IMR-90 (cell line): ENCODE data around the gene CYP46A1. TPM values are rescaled to one million over a fixed set of nuclear protein-coding genes. Genes with fewer than 3 reads are reported as not detected.

Experiments used
- ATAC-seq: fragments of 200-7000 bp; cut with Tn5 transposase; 2 replicates; pipeline ENCODE4 v1.9.1; 2020; ENCODE audit warnings: low read depth, mild to moderate bottlenecking, moderate library complexity
- BruUV-seq: library from RNA; stranded (reverse); fragments of 400-500 nt; replicated peaks from 2 replicates; lab custom pipeline; 2021; lab: Mats Ljungman, UMichigan
- CTCF ChIA-PET: fragments of 300-600 bp; formaldehyde crosslinking; extraction: SDS; loops from one replicate; lab custom pipeline; 2021; ENCODE audit warnings: antibody characterized with exemption; lab: Yijun Ruan, JAX
- POLR2A ChIA-PET: fragments of 300-600 bp; sonication (Branson Sonifier 250); formaldehyde crosslinking; loops from one replicate; lab custom pipeline; 2022; ENCODE audit warnings: antibody characterized with exemption; ENCODE audit not compliant: unreplicated experiment; lab: Charles Lee
- DNase-seq: peaks from one replicate; pipeline ENCODE4 v3.0.0; 2013
- H2AFZ ChIP-seq: replicated peaks from 2 replicates; pipeline ENCODE3; 2013; ENCODE audit warnings: low read length, mild to moderate bottlenecking; ENCODE audit not compliant: poor library complexity
- H2AK5ac ChIP-seq: 2 replicates; pipeline ENCODE4 v1.6.1; 2013; ENCODE audit warnings: low read depth, low read length, inconsistent platforms
- H2AK9ac ChIP-seq: replicated peaks from 2 replicates; pipeline ENCODE3; 2013; ENCODE audit warnings: mild to moderate bottlenecking, low read depth, low read length, moderate library complexity; ENCODE audit not compliant: poor library complexity
- H2BK120ac ChIP-seq: 2 replicates; pipeline ENCODE4 v1.6.1; 2013; ENCODE audit warnings: low read depth, low read length, inconsistent platforms
- H2BK15ac ChIP-seq: 3 replicates; pipeline ENCODE4 v1.6.1; 2013; ENCODE audit warnings: low read depth, low read length, inconsistent platforms
- H2BK20ac ChIP-seq: 2 replicates; pipeline ENCODE4 v1.6.1; 2013; ENCODE audit warnings: low read depth, mild to moderate bottlenecking, inconsistent platforms, low read length, moderate library complexity
- H2BK5ac ChIP-seq: 2 replicates; pipeline ENCODE4 v1.6.1; 2013; ENCODE audit warnings: mild to moderate bottlenecking, low read depth, low read length, inconsistent platforms; ENCODE audit not compliant: poor library complexity, severe bottlenecking
- H3K14ac ChIP-seq: replicated peaks from 2 replicates; pipeline ENCODE4 v1.6.1; 2013; ENCODE audit warnings: low read depth, low read length, inconsistent platforms
- H3K18ac ChIP-seq: 2 replicates; pipeline ENCODE4 v1.6.1; 2013; ENCODE audit warnings: low read depth, low read length, control low read depth
- H3K23ac ChIP-seq: 2 replicates; pipeline ENCODE4 v1.6.1; 2013; ENCODE audit warnings: low read depth, low read length, inconsistent platforms
- H3K27ac ChIP-seq: 2 replicates; pipeline ENCODE4 v1.5.1; 2013; ENCODE audit warnings: mild to moderate bottlenecking, control low read depth, low read length; ENCODE audit not compliant: insufficient read depth
- H3K27me3 ChIP-seq: 2 replicates; pipeline ENCODE4 v1.6.1; 2013; ENCODE audit warnings: low read length; ENCODE audit not compliant: control insufficient read depth, insufficient read depth
- H3K36me3 ChIP-seq: 2 replicates; pipeline ENCODE4 v1.6.1; 2013; ENCODE audit warnings: low read length, mixed read lengths; ENCODE audit not compliant: control insufficient read depth, insufficient read depth
- H3K4ac ChIP-seq: 2 replicates; pipeline ENCODE4 v1.6.1; 2013; ENCODE audit warnings: low read depth, low read length, inconsistent platforms
- H3K4me1 ChIP-seq: 2 replicates; pipeline ENCODE4 v1.6.1; 2013; ENCODE audit warnings: low read length, mixed read lengths; ENCODE audit not compliant: control insufficient read depth, insufficient read depth
- H3K4me2 ChIP-seq: 2 replicates; pipeline ENCODE4 v1.6.1; 2013; ENCODE audit warnings: low read depth, mild to moderate bottlenecking, control low read depth, low read length, moderate library complexity
- H3K4me3 ChIP-seq: 2 replicates; pipeline ENCODE4 v1.5.1; 2013; ENCODE audit warnings: low read depth, mild to moderate bottlenecking, control low read depth, low read length, moderate library complexity; ENCODE audit not compliant: insufficient read depth
- H3K56ac ChIP-seq: 2 replicates; pipeline ENCODE4 v1.6.1; 2013; ENCODE audit warnings: low read length, inconsistent platforms; ENCODE audit not compliant: insufficient read depth; ENCODE audit errors: extremely low read depth
- H3K79me1 ChIP-seq, 2 experiments: 2 replicates each; pipeline ENCODE4 v1.6.1; 2013; ENCODE audit warnings: low read length in 2 of 2, inconsistent platforms in 1 of 2, low read depth in 1 of 2
- H3K9ac ChIP-seq: 2 replicates; pipeline ENCODE4 v1.6.1; 2013; ENCODE audit warnings: low read depth, low read length, control low read depth
- H3K9me1 ChIP-seq: 2 replicates; pipeline ENCODE4 v1.6.1; 2013; ENCODE audit warnings: low read length, inconsistent platforms; ENCODE audit not compliant: insufficient read depth
- H3K9me3 ChIP-seq: 2 replicates; pipeline ENCODE4 v1.6.1; 2013; ENCODE audit warnings: low read length; ENCODE audit not compliant: control insufficient read depth, insufficient read depth
- H4K20me1 ChIP-seq: 2 replicates; pipeline ENCODE4 v1.6.1; 2013; ENCODE audit warnings: low read length, inconsistent platforms; ENCODE audit not compliant: insufficient read depth
- H4K5ac ChIP-seq: 2 replicates; pipeline ENCODE4 v1.6.1; 2013; ENCODE audit warnings: mild to moderate bottlenecking, low read depth, low read length, control low read depth
- H4K8ac ChIP-seq, 2 experiments: 2 replicates each; pipeline ENCODE4 v1.6.1; 2013; ENCODE audit warnings: low read depth in 2 of 2, low read length in 2 of 2, control low read depth in 1 of 2, inconsistent platforms in 1 of 2
- H4K91ac ChIP-seq: 2 replicates; pipeline ENCODE4 v1.6.1; 2013; ENCODE audit warnings: low read depth, low read length, inconsistent platforms; ENCODE audit not compliant: insufficient read depth
- CEBPB ChIP-seq: IDR thresholded peaks from 2 replicates; pipeline ENCODE4 v1.6.1; 2012; ENCODE audit warnings: low read depth, low read length, improper control_type of control experiment
- ELK1 ChIP-seq: fragments of 150-350 bp; IDR thresholded peaks from 2 replicates; pipeline ENCODE4 v1.6.1; 2016; ENCODE audit warnings: low read depth, mild to moderate bottlenecking, low read length, moderate library complexity, borderline replicate concordance
- FOS ChIP-seq: fragments of 150-350 bp; IDR thresholded peaks from 2 replicates; pipeline ENCODE4 v1.6.1; 2016; ENCODE audit warnings: low read depth, low read length
- MAFK ChIP-seq: IDR thresholded peaks from 2 replicates; pipeline ENCODE4 v1.6.1; 2012; ENCODE audit warnings: low read depth, low read length, improper control_type of control experiment
- MAZ ChIP-seq: IDR thresholded peaks from 2 replicates; pipeline ENCODE4 v1.6.1; 2012; ENCODE audit warnings: low read depth, mild to moderate bottlenecking, low read length, improper control_type of control experiment, moderate library complexity, borderline replicate concordance
- MXI1 ChIP-seq: IDR thresholded peaks from 2 replicates; pipeline ENCODE4 v1.6.1; 2012; ENCODE audit warnings: low read depth, mild to moderate bottlenecking, low read length, moderate library complexity, borderline replicate concordance
- NFE2L2 ChIP-seq: fragments of 150-350 bp; IDR thresholded peaks from 2 replicates; pipeline ENCODE4 v1.6.1; 2016; ENCODE audit warnings: low read depth, mild to moderate bottlenecking, low read length
- POLR2A ChIP-seq: IDR thresholded peaks from 2 replicates; pipeline ENCODE4 v1.6.1; 2012; ENCODE audit warnings: mild to moderate bottlenecking, low read depth, low read length
- RAD21 ChIP-seq: IDR thresholded peaks from 2 replicates; pipeline ENCODE4 v1.6.1; 2012; ENCODE audit warnings: low read length, improper control_type of control experiment
- RCOR1 ChIP-seq: IDR thresholded peaks from 2 replicates; pipeline ENCODE4 v1.6.1; 2012; ENCODE audit warnings: mild to moderate bottlenecking, low read length, improper control_type of control experiment; ENCODE audit not compliant: insufficient replicate concordance
- RFX5 ChIP-seq: IDR thresholded peaks from 2 replicates; pipeline ENCODE4 v1.8.0; 2012; ENCODE audit warnings: low read depth, mild to moderate bottlenecking, low read length, moderate library complexity
- SMC3 ChIP-seq: fragments of 150-350 bp; IDR thresholded peaks from 2 replicates; pipeline ENCODE4 v1.6.1; 2016; ENCODE audit warnings: low read depth, mild to moderate bottlenecking, antibody characterized with exemption, low read length, moderate library complexity
- USF2 ChIP-seq: fragments of 150-350 bp; IDR thresholded peaks from 2 replicates; pipeline ENCODE4 v1.6.1; 2017; ENCODE audit warnings: mild to moderate bottlenecking, antibody characterized with exemption, low read length, low read depth
- WGBS, 2 experiments: methylation state at CpG; one replicate each; pipeline versions ENCODE4 v1.1.5 to v1.1.7; 2013; ENCODE audit warnings: missing lambda C conversion rate in 2 of 2; ENCODE audit not compliant: insufficient read length in 1 of 2; ENCODE audit errors: extremely low coverage in 2 of 2; 5-methylcytosine and 5-hydroxymethylcytosine counted together
- dilution Hi-C: fragments of 300-500 bp; cut with HindIII; formaldehyde crosslinking; loops from one replicate; pipeline ENCODE4 v1.14.3; 2018; ENCODE audit warnings: low sequenced_read_pairs; ENCODE audit not compliant: unreplicated experiment
- in situ Hi-C: fragments of 300-500 bp; cut with MboI; formaldehyde crosslinking; loops from 3 replicates; pipeline ENCODE4 v1.14.3; 2019; ENCODE audit warnings: low sequenced_read_pairs, inconsistent platforms, mixed read lengths
- intact Hi-C: fragments of 100-400 bp; cut with micrococcal nuclease; formaldehyde crosslinking; loops from 2 replicates; pipeline ENCODE4 v1.10.0; 2022
- polyA plus RNA-seq, 3 experiments: library from polyadenylated mRNA; depleted of rRNA; stranded (reverse); fragments of >200 nt; gene quantifications; 2 replicates each; pipeline ENCODE4 v1.2.3, GENCODE V29; 2012; ENCODE audit warnings: low replicate concordance in 1 of 3
- total RNA-seq: library from RNA; depleted of rRNA; stranded (reverse); fragments of >200 nt; gene quantifications from 2 replicates; pipeline ENCODE4 v1.2.3, GENCODE V29; 2012
- TF ChIP-seq, protein P1 (sequence below): conservative IDR thresholded peaks from 2 replicates; pipeline ENCODE4 v1.5.1; 2012; ENCODE audit warnings: mild to moderate bottlenecking, low read depth, low read length, improper control_type of control experiment

Gene CYP46A1
- total and polyA plus RNA-seq, 2 of the 4 experiments (the other 2 are of a cell fraction): 0.18 to 0.31 TPM

DNA sequence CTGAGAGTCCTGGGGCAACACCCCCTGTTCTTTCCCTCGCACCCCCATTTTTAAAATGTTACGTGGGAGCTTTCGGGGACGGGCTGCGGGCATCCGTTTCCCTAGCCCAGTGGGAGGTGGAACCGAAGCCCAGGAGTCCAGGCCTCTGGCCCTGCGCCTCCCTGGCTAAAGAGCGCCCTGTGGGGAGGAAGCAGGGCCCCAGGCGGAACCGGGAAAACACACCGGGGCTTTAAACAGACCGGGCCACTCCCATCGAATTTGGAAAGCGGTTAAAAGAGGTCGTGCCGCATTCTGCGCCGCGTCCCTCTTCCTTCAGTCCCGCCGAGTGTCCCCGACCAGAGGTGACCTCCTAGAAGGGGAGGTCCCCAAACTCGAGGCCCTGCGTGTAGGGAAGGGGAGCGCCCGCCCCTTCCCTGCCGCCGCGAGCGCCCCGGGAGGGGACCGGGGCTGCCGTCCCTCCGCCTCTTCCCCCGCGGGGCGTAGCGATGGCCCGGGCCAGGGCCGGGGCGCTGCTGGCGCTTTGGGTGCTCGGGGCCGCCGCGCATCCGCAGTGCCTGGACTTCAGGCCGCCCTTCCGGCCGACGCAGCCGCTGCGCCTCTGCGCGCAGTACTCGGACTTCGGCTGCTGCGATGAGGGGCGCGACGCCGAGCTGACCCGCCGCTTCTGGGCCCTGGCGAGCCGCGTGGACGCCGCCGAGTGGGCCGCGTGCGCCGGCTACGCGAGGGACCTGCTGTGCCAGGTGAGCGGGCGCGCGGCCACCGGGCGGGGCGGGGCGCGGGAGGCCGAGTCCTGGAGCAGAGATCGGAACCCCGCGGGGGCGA is 39.2 kb upstream of the CYP46A1 start, which contains the start of gene HHIPL1:
HHIPL1 (plus strand) TSS at position 407 of the 822 bp plus-strand sequence; CDS start at position 486, 79 bp downstream.
- intact Hi-C loops: no loop called here
- DNase-seq: peak; percentile 17
- 0 out of 2 replicates have a peak within 1 kb of the TSS, but pooled peaks have one; percentile 19 for H3K9ac ChIP-seq
- TF ChIP-seq USF2: no peak
- TF ChIP-seq CEBPB: no peak
- TF ChIP-seq MAFK: no peak
- no peak for TF ChIP-seq MAZ
- TF ChIP-seq SMC3: no peak
- TF ChIP-seq RFX5: no peak
- TF ChIP-seq, protein P1, sequence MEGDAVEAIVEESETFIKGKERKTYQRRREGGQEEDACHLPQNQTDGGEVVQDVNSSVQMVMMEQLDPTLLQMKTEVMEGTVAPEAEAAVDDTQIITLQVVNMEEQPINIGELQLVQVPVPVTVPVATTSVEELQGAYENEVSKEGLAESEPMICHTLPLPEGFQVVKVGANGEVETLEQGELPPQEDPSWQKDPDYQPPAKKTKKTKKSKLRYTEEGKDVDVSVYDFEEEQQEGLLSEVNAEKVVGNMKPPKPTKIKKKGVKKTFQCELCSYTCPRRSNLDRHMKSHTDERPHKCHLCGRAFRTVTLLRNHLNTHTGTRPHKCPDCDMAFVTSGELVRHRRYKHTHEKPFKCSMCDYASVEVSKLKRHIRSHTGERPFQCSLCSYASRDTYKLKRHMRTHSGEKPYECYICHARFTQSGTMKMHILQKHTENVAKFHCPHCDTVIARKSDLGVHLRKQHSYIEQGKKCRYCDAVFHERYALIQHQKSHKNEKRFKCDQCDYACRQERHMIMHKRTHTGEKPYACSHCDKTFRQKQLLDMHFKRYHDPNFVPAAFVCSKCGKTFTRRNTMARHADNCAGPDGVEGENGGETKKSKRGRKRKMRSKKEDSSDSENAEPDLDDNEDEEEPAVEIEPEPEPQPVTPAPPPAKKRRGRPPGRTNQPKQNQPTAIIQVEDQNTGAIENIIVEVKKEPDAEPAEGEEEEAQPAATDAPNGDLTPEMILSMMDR: no peak
- TF ChIP-seq ELK1: no peak
- TF ChIP-seq FOS: no peak
- TF ChIP-seq RCOR1: no peak
- TF ChIP-seq MXI1: no peak
- TF ChIP-seq POLR2A: no peak
- no peak for TF ChIP-seq RAD21
- no peak for TF ChIP-seq NFE2L2

More for the DNA sequence above, 39.2 kb upstream of the CYP46A1 start, which contains the start of gene HHIPL1:
- Histone ChIP-seq H3K27ac (no peak within 1 kb of the TSS; the same call in 1 of the 2 replicates), H3K9me3 (no peaks in the 10 kb centered on the region), H2AFZ (peak within 1 kb of the TSS; percentile 94), H3K4me3 (peak within 1 kb of the TSS; percentile 47), H2BK120ac (peak within 1 kb of the TSS; percentile 32; the same call in 1 of the 2 replicates), H4K8ac (peak within 1 kb of the TSS in 1 of 2 experiments; percentile 54; a peak in 3 of 4 replicates), H2AK9ac (peak within 1 kb of the TSS; percentile 76), H2AK5ac (no peak within 1 kb of the TSS), H3K4me2 (peak within 1 kb of the TSS; percentile 28), H3K4ac (no peak within 1 kb of the TSS; the same call in none of the 2 replicates), H3K79me1 (no peaks in the 10 kb centered on the region), H4K20me1 (no peaks in the 10 kb centered on the region), H3K27me3 (peaks cover 4% of the 10 kb centered on the region; the same call in 1 of the 2 replicates), H2BK15ac (no peak within 1 kb of the TSS), H3K23ac (no peak within 1 kb of the TSS; the same call in 1 of the 2 replicates), H3K9me1 (peaks cover 5% of the 10 kb centered on the region; the same call in 1 of the 2 replicates), H2BK5ac (no peak within 1 kb of the TSS), H3K36me3 (no peaks in the 10 kb centered on the region), H4K91ac (no peak within 1 kb of the TSS), H3K4me1 (peaks cover 4% of the 10 kb centered on the region; the same call in 1 of the 2 replicates), H3K56ac (no peak within 1 kb of the TSS), H3K14ac (no peak within 1 kb of the TSS), H2BK20ac (no peak within 1 kb of the TSS), H4K5ac (peak within 1 kb of the TSS; percentile 87), H3K18ac (no peak within 1 kb of the TSS)
- ATAC-seq: peak; percentile 79
- dilution Hi-C loops: no loop called here
- BruUV-seq: no TSS peak
- POLR2A ChIA-PET: no interaction called here
- CTCF ChIA-PET: no interaction called here
- in situ Hi-C loops: no loop called here
- 8% methylated on average over 62 of the region's 91 CpGs; no CpG with 5 or more reads in 1 of the 2 experiments for WGBS, 2 experiments
